Left renal pelvis (tissue), 4 donors: ENCODE measurements around the gene NLGN1. TPM values are rescaled to one million over a fixed set of nuclear protein-coding genes. Genes with fewer than 3 reads are reported as not detected.

Experiments
- DNase-seq, 4 donors: peaks; one replicate each; pipeline ENCODE4 v3.0.0-alpha.2; 2013; ENCODE audit warnings: low read depth in 4 of 4, low spot score in 3 of 4
- polyA plus RNA-seq, 4 donors: library from polyadenylated mRNA; unstranded; fragments of 120-200 nt; gene quantifications; one replicate each; pipeline ENCODE4 v1.2.1, GENCODE V29; 2013; ENCODE audit not compliant: insufficient read length in 4 of 4

The NLGN1 gene
- polyA plus RNA-seq, 4 donors, result 1.4 to 5.3 (median 3.7) TPM

DNA sequence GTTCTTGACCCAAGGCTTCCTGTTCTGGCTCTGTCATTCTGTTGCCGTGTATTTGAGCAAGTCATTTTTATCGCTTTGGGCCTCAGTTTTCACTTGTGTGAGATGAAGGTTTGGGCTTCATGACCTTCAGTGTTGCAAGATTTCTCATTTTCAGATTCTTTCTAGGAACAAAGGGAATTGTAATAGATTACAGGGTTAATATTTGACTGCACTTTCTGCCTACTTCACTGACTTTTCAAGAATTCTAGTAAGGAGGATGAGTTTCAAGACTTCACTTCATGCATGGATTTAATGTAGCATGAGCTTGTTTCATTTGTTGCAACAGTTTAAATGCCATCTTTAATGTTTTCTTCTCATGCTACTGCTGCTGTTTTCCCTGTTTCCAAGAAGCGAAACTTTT, 226.5 kb downstream of the NLGN1 start:
- no peak for DNase-seq

DNA sequence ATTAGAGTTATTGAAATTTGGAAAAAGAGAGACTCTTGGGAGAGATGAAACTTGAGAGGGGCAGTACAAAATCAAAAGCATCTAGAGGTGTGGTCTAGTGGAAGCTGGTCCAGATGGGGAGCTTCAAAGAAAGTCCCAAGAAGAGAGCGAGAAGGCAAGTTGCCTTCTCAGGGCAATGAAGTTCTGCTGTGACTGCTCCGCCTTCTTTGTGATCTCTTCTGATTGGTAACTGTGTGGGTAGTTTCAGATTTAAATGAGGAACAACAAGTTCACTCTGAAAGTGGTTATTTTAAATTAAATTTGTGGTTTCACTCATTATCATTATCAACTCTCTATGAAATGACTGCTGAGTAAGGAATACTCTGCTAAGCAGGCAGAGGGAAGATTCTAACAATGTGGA, 233.3 kb downstream of the NLGN1 start:
- no peak for DNase-seq

DNA sequence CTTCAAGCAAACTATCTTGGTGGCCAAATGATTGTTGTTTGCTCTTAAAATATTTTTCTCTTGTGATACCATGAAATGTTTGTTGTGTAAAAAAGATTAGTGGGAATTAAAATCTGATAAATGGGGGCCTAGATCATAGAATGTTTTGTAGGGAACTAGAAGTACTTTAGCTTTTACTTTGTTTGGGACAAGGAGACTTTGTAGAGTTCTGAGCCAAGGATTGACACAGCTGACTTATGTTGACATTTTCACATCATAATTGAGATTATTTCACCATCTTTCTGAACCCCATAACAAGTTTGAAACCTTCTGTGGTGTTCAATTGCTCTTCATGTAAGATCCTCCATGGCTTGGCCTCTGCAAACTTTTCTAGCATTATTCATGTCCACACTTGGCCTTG, 235.4 kb downstream of the NLGN1 start:
- no peak for DNase-seq

DNA sequence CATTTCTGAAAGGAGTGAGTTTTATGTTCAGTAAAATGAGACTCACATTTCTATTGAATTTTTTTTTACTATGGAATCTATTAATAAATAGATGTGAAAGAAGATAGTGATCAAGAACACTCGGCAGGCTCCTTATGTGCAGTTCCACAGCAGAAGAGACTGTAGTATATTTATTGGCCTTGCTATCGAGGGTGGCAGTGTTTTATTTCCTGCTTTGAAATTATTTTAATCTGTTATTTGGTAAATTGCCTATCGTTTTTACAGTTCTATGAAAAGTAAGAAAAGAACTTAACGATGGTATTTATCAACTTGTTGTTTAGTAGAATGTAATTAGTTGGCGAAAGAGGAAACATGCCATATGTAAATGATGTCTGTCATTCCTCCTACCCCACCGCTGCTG, 238.3 kb downstream of the NLGN1 start:
- DNase-seq, result no peak

DNA sequence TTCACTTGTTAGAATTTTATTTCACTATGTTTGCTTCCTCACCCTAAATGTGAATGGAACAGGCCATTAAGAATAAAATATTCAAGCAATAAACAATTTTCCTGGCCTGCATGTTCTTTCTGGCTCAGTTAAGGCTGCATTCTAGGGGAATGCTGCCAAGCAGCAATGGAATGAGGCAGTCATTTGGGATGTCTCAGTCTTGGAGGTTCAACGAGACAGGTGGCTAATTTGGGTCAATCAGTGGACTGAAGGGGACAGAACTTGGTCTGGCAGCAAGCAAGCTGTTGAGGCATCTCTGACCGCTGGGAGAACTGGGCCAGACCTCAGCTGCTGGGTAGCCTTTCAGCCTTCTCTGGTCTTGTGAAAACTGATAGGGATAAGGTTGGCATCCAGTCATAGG, 241.6 kb downstream of the NLGN1 start:
- DNase-seq, result no peak

DNA sequence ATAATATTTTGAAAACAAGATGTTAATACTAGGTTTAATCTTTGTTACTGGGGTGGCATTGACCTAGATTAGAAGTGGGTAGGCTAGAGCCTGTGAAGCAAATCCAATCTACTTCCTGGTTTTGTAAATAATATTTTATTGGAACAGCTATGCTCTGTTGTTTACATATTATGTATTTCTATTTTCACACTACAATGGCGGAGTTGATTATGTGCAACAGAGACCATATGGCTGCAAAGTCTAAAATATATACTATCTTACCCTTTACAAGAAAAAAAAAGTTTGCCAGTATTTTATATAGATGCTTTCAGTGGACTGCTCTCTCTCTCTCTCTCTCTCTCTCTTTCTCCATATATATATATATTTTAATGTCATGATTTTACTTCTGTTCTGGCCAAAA, 244.2 kb downstream of the NLGN1 start:
- DNase-seq, result no peak

DNA sequence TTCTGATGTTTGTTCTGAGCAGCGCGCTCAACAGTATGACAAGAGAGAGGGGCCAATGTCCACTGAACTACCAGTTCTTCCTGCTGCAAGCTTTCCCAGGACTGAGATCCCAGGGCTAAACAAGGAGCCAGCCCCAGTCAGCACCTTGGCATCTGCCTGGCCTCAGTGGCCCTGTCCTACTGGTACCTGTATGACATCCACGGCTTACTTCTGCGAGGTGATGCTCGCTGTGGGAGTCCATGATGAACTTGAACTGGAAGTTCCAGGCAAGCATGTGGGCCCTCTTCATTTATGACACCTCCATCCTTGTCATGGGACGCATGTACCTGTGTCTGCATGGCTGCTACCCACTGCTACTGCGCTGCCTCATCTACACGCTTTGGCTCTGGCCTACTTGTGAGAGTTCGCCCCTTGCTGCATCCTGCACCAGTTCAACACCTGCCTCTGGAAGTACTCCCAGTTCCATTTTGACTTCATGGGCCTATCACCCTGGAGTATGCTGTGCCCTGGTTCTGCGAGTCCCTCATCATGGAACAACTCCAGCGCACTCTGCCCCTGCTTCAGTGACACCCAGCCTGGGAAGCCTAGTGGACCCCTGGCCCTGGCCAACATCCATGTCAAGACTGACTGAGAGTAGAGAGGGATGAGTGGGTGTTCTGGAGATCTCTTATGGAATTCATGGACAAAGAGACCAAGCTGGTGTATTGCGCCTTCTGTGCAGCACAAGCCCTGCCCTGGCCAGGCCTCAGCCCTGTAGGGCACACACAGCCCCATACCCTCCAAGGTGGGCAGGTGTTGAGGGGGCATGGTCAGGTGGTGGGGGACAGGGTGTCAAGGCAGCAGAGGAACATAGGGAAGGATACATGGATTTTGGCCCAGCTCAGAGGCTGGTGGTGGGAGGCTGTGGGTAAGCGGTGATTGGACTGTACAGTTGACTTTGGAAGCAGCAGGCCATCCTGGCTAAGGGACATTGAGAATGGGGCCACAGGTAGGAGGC, 246.8 kb downstream of the NLGN1 start:
- DNase-seq, result no peak

DNA sequence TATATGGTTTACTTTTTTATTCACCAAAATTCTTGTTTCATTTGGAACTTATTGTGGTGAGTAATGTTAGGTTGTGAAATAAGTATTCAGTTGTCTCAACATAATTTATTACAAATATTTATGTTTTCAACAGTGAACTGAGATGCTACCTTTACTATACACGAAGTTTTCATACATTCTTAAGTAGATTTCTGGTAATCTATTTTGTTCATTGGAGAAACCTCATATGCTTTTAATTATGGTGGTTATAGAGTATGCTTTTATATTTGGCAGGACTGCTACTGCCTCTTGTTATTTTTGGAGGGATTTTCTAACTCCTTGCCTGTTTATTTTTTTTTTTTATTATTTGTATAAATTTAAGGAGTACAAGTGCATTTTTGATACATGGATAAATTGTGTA, 253.1 kb downstream of the NLGN1 start:
- DNase-seq, result no peak

DNA sequence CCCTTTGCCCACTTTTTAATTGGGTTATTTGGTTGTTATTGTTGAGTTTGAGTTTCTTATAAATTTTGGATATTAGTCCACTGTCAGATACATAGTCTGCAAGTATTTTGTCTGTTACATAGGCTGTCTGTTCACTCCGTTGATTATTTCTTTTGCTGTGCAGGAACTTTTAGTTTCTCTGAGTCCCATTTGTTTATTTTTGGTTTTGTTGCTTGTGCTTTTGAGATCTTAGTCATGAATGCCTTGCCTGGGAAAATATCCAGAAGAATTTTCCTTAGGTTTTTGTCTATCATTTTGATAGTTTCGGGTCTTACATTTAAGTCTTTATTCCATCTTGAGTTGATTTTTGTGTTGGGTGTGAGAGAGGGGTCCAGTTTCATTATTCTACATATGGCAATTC, 254.5 kb downstream of the NLGN1 start:
- DNase-seq, result no peak

DNA sequence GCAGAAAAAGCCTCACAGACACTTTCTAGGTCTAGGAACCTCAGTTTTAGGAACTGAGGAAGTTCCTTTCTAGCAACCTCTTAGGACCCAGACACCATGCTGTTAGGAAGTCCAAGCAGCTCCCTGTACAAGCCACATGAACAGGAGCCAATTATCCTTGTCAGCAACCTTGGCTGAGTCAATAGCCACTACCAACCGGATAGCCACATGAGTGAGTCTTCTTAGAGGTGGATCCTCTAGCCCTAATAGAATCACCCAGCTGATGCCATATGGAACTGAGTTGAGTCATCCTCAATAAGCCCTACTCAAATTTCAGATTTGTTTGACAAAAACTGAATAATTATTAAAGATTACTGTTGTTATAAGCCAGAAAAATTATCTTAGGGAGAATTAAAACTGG, 256.2 kb downstream of the NLGN1 start:
- DNase-seq, result no peak

DNA sequence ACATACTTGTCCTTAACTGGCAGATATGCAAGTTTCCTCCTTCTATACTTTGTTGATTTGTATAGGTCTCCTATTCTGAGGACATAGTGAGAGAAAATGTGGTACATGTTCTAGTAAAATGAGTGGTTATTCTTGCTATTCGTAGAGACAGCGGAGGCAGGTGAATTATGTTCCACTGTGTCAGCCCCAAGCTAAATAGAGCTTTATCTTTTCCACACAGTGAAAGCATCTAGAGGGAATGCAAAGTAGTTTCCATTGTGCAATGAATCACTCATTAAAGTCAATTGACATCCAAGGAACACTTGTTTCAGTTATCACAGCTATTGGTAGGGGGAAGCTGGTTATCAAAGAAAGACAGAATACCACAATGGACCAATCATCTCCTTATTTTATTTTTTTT, 262.4 kb downstream of the NLGN1 start:
- no peak for DNase-seq

DNA sequence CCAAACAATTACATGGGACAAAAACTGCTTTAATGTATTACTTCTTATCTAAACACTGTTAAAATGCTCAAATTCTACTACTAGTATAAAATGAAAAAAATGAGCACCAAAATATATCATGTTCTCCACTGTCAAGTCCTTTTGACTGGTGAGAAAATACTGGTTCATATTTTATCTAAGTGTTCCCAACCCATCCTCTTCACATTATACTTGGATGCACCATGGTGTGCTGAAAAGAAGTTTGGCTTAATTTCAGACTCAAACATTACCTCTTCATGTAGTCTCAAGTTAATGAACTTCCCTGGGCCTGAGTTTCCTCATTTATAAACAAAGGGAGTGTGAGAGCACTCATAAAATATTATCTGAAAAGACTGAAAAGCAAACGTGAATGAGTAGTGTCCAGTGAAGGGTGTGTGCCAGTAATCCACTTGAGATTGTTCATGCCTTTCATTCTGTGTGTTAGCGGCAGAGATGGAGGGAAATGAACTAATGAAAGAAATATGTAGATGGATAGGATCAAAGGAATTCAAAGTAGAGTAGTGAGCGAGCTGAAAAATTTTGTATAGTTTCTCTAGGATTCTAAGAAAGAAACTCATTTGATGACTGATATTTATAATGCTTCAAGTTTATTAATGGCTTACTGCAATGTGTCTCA, 263.2 kb downstream of the NLGN1 start:
- no peak for DNase-seq

DNA sequence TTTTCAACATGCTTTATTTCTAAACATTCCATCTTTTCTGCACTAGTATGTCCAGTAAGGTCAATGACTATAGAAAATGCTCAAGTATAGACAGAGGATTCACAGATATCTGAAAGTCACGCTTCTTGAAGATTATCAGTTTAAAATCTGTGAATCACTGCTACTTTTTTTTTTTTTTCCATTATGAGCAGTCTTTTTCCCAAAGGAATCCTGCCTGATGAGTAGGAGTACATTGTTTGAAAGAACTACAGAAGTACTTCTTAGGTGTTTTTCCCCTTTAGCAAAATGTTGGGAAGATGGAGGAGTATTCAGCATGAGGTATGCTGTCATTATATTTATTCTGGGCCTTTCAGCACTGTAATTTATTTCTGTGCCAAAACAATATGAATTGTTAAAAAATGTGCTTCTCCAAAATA, 266.2 kb downstream of the NLGN1 start:
- no peak for DNase-seq

DNA sequence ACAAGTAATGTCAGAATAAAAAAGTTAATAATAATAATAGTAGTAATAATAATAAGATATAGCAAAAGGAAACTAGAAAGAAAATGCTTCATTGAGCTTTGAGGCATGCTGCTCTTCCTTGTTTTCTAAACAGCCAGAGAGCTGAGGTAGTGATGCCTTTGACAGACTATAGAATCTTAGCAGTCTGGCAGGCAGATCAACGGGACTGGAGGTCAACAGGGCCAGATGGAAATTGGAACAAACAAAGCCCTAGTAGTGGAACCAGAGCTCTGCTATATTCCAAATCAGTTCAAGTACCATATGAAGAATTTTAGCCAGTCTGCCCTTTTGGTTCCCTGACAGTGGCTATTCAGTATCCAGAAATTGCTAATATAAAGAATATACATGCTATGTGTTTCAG, 278.6 kb downstream of the NLGN1 start:
- DNase-seq, result no peak

DNA sequence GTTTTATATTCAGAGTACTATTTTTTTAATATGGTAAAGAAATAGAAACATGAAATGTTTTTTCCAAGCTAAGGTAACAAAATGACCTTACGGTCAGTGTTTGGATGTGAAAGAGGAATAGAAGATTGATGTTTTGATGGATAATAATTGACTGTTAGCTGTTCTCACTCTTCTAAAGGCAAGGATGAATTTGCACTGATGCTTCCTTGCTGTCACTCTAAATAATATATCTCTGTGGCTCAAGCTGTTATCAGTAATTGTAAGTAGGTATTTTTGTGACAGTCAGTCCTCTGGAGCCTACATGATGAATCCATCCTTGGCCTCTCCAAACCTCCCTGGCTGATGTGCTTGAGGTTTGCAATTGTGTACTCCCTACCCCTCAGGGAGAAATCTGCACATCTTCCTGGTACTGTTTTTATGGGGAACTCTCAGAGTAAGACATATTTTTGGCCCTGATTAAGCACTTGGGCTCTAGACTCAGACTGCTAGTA, 283.7 kb downstream of the NLGN1 start:
- no peak for DNase-seq

DNA sequence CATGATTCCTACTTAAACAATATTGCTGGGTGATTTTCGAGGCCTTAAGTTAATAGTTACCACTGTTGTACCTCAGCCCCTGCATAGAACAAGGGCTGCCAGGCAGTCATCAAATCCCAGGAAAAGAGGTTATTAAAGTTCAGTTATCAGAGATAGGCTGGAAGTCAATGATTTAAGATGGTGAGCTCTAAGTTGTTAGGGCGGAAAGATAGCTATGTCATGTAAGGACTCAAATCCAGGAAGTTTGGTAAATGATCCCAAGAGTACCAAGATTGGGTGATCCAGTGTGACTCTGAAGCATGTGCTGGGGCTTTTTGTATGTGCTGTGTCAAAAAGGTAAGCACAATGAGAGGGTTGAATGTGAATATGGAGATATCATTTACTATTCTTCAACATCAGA, 287.9 kb downstream of the NLGN1 start:
- DNase-seq, result peak in 1 of 4 donors; percentile 5

DNA sequence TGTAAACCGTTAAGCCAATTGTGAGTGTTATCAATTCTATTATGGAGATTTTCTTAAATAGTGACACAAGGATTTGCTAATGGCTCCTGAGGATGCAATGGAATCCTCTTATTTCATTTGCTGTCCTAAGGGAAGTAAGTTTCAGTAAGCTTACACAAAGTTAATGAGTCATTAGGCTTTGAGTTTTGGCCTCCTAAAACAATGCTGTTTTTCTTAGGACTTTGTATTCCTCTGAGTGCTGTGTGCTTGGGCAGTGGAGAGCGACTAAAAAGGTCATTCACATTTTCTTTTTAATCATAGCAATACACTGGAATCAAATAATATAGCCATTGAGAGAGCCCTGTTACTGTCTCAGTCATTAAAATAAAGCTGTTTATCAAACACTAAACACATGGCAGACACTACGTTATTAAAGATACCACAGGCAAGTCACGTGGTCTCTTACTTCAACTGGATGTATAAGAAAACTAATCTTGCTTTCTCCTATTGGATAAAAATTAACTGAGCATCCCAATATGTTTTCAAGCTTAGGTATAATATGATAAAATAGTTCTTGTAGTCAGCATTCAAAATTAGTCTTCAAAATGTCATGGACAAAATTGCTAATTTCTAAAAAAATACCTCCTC, 290.8 kb downstream of the NLGN1 start:
- peak in 1 of 4 donors; percentile 5 for DNase-seq

DNA sequence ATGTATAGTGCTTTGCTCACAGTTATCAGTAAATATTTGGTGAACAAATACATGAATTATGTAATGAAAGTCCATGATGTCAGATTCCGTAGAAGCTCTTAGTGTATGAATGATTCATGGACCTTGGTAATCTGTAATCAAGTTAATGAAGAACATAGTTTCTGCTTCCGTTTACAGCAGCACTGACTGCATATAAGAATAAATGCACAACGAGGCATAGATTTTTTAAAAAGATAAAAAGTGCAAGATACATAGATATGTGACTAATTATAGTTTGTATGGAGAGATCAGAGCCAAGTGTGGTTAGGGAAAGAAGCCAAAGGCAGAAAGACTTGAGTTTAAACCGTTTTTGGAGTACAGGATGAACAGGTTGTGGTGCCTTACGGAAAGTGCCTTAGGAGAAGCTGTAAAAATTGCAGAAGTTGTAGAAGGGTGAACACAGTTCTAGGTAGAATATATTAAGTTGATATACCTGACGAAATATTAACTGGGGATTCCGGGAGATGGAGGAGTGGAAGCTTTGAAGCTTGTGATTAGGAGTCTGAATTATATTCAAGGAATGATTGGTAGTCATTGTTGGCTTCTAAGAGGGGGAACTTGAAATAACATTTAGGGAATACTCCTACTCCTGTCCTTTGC, 293.1 kb downstream of the NLGN1 start:
- peak in 2 of 4 donors; percentile 10 to 15 for DNase-seq

DNA sequence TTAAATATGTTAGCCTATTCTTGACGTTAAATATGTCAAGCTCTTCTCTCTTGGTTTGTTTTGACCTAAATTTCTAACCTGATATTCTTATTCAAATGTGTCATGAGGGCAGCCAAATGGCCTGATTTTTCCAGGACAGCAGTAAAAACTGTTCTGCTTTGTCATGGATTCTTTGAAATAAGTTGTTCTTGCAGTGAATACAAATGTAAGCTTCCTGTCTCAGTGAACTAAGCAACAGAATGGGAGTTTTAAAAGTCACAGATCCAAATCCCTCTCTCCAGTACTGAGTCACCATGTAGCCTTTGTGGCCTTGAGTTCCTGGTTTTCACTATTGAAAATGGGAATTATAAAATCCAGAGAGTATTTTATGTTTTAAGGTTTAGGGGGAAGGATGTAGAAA, 301.8 kb downstream of the NLGN1 start:
- DNase-seq, result no peak

DNA sequence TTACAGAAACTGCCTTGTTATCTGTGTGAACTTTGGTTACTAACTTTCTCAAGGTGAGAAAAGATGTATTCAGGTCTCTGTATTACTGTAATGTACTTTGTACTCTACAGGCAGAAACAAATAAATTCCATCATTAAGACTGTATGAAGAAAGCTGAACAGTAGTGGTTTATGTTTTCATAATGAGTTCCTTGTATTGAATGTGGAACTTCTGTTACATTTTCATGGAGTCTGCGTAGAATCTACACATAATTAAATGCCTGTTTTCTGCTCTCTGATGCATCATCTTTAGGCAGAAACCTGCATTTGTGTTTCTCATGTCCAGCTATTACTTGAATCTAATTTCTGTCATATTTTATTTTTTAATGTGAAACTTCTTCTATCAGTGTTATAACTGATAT, 302.8 kb downstream of the NLGN1 start:
- no peak for DNase-seq

DNA sequence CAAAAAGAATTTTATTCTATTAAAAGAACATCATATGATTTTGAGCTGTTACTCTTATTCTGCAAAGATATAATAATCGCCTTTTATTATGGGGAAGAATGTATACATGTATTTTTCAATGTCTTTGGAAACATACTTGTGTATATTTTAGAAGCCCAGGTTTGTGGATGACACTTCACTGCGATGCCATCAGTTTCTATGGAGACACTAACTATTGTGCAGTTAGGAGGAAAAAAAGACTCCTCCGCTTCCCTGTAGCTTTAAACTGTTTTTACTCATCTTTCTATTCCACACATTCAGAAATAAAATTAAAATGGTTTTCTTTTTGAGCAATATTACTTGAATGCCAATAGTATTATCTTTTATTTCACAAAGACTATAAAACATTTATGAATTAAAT, 305.0 kb downstream of the NLGN1 start:
- DNase-seq, result no peak
